GM21447 (cell line): ENCODE results near the gene EYS.
"Not testable (repeated sequence)": the region's sequence is repeated elsewhere in the genome, so short reads cannot be mapped to it uniquely, and the experiment has no call there.

Experiments
- ATAC-seq: cut with Tn5 transposase; IDR thresholded peaks from one replicate; pipeline ENCODE4 v1.9.1; 2021; ENCODE audit not compliant: unreplicated experiment

Gene EYS

DNA sequence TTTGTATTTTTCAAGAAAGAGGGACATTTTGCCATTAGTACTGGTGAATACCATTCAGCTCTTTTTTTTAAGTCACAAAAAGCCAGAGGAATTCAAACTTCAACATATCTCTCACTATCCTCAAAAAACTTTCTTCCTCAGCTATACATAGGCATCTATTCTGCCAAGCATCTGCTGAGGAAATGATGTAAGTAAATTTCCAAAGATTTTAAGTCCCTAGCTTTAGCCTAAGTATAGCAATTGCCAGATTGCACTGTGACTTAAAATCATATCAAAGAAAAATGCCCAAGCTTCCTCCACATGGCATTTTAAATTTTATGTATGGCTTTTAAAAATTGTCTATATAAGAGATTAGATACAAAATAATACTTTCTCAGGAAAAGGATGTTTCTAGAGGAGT is 237.4 kb downstream of the EYS start:
- no peak for ATAC-seq

DNA sequence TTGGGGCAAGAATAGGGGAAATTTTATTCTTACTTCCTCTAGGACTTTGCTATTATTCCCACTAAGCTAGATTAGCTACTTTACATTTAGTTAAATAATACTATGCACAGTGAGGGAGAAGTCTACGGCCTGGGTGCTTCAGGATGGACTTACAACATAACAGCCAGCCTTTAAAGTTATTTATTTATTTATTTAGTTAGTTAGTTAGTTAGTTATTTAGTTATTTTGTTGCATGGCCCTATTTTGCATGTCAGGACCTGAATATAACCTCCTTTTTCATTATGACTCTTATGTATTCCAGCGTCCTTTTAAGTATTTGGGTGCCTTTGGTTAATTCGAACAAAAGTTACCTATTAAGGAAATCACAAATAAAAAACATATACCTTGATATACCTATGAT is 238.7 kb downstream of the EYS start:
- ATAC-seq = no peak

DNA sequence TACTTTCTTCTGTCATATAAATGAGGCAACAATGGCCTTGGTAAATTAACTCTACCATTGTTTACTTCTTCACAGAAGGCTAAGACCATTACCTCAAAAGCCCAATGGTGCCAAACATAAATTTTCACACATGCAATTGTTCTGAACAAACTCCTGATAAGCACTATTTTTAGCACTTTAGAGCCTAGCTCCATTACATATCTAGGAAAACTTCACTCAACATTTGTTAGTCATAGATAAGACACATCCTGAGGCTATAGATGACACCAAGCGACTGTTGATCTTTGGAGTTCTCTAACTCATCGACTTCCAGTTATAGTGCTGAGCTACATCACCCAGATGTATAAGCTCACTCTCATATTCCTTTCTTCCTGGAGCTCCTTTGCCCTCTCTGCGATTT is 245.9 kb downstream of the EYS start:
- no peak for ATAC-seq

GRCh38 chr6:65452333-65452732 is 254.7 kb downstream of the EYS start:
- no peak for ATAC-seq

GRCh38 chr6:65450451-65450850 is 256.6 kb downstream of the EYS start:
- no peak for ATAC-seq

DNA sequence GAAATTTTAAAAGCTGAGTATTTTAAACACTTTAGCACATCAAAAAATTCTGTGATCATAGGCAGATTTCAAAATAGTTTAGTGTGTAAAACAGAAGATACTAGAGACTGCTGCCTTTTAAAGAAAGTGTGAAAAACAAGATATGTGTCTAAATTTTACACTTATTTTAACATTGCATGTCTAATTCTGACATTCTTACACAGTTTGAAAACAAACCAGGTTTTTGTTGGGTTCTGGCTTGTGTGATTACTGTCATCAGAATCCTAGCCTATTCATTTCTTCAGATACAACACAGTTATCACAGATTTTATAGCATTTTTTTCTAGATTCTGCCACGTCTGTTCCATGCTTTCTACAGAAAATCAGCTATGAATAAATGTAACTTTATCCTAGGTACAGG is 257.1 kb downstream of the EYS start:
- no peak for ATAC-seq

- no peak for ATAC-seq
These were observed 258.2 kb downstream of the EYS start for GRCh38 chr6:65448866-65449265.

- no peak for ATAC-seq
These were observed 270.7 kb downstream of the EYS start for GRCh38 chr6:65436281-65436680.

DNA sequence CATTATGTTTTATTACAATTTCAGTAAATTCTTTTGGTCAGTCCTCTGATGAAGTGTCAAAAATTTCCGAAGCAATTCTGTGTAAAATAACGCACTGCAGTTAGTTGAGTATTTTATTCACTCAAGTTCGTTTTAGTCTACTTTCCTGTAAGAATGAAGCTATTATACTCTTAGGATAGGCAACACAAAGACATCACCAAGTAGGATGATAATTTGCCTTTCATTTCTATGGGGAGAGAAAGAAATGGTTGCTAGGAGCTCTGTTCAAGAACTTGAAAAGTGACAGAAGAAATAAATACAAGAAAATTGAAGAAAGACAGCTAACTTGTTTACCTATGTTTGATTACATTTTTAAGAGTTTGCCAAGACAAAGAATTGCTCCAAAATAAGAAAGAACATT is 290.4 kb downstream of the EYS start:
- no peak for ATAC-seq

- ATAC-seq = no peak
These were observed 296.7 kb downstream of the EYS start for GRCh38 chr6:65410309-65410708.

- no peak for ATAC-seq
These were observed 304.5 kb downstream of the EYS start for GRCh38 chr6:65402564-65402963.

DNA sequence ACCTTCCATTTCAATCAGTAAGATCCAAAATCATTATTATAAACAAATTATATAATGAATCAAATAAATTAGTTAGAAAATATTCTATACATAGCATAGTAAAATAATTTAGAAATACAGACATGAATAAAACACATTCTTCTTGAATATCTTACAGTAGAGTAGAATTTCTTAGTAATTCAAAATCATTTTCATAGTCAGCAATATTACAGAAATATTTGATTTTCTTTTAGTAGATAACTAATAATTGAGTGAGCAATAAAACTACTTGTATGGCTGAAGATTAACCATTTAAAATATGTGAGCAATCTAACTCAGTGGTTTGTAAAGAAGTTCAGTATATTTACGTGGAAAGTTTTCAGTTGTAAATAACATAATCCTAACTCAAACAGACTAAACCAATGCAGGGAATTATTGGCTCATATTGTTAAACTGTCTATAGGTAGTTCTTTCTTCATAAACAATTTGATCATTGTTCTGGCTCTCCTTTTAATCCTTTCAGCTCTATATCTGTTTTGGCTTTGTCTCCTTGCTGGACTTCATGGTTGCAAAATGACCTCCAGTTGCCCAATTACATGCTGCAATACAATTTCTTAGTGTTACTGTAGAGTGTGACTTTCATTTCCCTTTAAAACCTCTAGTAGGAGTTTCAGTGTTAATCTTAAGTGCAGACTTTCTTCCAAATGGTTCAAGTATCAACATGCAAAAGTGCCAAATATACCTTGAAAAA is 307.5 kb downstream of the EYS start:
- ATAC-seq = no peak

GRCh38 chr6:65398851-65399250 is 308.2 kb downstream of the EYS start:
- ATAC-seq = no peak

DNA sequence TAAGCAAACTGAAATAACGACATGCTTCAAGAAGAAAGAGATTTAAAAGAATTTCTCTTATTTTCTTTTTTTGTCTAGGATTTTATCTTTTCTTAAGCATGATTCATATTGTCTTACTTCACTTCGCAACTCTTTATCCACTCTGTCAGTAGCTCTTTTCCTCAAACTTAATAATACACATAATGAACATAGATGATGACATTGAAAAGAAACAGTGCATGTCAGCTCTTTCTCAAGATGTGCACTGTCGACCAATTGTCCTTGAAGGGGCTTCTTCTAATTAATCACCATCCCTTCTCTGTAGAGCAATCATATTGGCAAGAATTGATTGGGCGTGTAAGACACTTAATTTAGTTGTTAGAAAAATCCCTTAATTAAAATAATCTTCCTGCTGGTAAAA is 356.5 kb downstream of the EYS start:
- ATAC-seq = no peak

DNA sequence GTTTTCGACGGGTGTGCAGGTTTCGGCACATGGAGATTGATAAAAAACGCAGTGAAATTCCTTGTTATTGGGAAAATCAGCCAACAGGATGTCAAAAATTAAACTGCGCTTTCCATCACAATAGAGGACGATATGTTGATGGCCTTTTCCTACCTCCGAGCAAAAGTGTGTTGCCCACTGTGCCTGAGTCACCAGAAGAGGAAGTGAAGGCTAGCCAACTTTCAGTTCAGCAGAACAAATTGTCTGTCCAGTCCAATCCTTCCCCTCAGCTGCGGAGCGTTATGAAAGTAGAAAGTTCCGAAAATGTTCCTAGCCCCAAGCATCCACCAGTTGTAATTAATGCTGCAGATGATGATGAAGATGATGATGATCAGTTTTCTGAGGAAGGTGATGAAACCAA is 404.4 kb downstream of the EYS start:
- not testable (repeated sequence) for ATAC-seq

GRCh38 chr6:65299236-65299635 is 407.8 kb downstream of the EYS start:
- ATAC-seq = no peak

GRCh38 chr6:65295812-65296211 is 411.2 kb downstream of the EYS start:
- no peak for ATAC-seq

DNA sequence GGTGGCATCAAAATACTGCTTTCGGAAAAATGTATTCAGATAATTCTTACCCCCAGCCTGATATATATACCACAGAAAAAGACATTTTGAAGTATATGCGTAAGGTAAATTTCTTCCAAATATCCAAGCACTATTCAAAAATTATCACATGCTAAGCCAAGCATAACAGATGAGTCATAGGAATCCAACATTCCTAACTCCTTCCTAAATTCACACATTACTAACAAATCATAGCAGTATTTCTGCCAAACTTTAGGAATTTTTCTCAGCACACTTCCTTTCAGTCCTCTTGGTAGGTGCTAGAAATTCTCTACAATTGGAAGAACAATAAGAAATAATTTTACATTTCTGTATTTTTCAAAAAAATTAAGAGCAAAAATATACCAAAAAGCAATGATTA is 417.5 kb downstream of the EYS start:
- ATAC-seq = no peak

DNA sequence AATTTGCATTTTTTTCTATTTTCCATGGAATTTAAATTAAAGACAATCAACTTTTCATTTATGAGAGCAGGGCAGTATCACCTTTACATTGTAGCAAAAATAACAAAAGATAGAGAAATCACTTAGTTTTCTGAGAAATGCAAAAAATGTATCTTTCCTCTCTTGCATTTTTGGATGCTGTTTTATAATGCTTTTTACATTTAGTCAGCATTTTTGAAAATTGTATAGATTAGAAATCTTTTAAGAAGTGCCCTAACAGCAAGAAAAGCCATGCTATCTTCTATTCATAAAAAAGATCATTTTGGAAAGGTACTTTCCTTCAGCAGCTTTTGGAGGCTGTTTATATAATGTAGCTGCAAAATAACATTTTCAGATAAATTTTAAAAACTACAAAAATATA is 421.8 kb downstream of the EYS start:
- ATAC-seq = no peak

GRCh38 chr6:65280060-65280459 is 427.0 kb downstream of the EYS start:
- no peak for ATAC-seq

DNA sequence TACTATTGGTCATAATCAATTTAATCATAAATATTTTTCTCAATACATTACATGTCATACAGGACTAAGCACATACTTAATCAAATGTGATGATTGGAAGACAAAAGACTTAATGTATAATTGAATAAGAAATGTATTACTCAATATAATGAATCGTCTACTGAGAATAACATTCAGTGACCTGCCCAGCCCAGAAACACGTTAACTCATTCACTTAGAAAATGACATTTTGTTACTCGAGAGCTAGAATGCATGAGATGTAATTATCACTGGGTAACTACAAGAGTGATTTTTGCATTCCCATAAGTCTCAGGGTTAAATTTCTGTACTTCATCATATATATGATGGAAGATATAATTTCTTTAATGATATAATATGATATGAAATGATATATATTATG is 444.8 kb downstream of the EYS start:
- no peak for ATAC-seq

DNA sequence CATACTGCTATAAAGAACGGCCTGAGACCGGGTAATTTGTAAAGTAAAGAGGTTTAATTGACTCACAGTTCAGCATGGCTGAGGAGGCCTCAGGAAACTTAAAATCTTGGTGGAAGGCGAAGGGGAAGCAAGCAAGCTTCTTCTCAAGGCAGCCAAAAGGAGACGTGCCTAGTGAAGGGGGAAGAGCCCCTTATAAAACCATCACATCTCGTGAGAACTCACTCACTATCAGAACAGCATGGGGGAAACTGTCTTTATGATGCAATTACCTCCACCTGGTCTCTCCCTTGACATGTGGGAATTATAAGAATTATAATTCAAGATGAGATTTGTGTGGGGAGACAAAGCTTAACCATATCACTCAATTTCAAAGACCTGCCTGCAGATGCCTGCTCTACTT is 447.0 kb downstream of the EYS start:
- ATAC-seq = no peak

GRCh38 chr6:65259059-65259458 is 448.0 kb downstream of the EYS start:
- ATAC-seq = no peak
